ENCODE data around the gene NFATC2. TPM values are rescaled to one million over a fixed set of nuclear protein-coding genes. Genes with fewer than 3 reads are reported as not detected.

NFATC2 gene
- total RNA-seq, 1 experiment from 2014 or later = 15.8 TPM

GRCh38 chr20:51353491-51353890, 189.0 kb downstream of the NFATC2 start:
- H3K9me3 Mint-ChIP-seq (ENCODE audit: low read depth, unreplicated experiment) = no peaks in the 10 kb centered on the region
- no peak for DNase-seq
- H3K27me3 Mint-ChIP-seq (ENCODE audit: unreplicated experiment) = peaks cover 46% of the 10 kb centered on the region
- no TSS peak for BruUV-seq (replicated peaks)
- CTCF ChIA-PET = interaction anchor here (0.6 kb wide), 2 partner anchors 10 to 562 kb away, joined by 3 to 5 read pairs; no protein-coding TSS in a partner anchor
- no peak overlapping the region for H3K27ac Mint-ChIP-seq (ENCODE audit: unreplicated experiment)
- no peak overlapping the region for H3K4me3 Mint-ChIP-seq (ENCODE audit: low read depth, unreplicated experiment)
- no peaks in the 10 kb centered on the region for H3K4me1 Mint-ChIP-seq (ENCODE audit: low read depth, unreplicated experiment)
- intact Hi-C loops (cut with micrococcal nuclease; ENCODE audit: unreplicated experiment) = no loop called here
- no peaks in the 10 kb centered on the region for H3K36me3 Mint-ChIP-seq (ENCODE audit: insufficient read depth, unreplicated experiment)
- TF ChIP-seq CTCF (IDR thresholded peaks at IDR 0.05; ENCODE audit: unreplicated experiment) = no peak

GRCh38 chr20:51352791-51353190, 189.7 kb downstream of the NFATC2 start:
- Mint-ChIP-seq H3K4me3 (ENCODE audit: low read depth, unreplicated experiment) (no peak overlapping the region), H3K4me1 (ENCODE audit: low read depth, unreplicated experiment) (no peaks in the 10 kb centered on the region), H3K36me3 (ENCODE audit: insufficient read depth, unreplicated experiment) (no peaks in the 10 kb centered on the region), H3K9me3 (ENCODE audit: low read depth, unreplicated experiment) (no peaks in the 10 kb centered on the region), H3K27me3 (ENCODE audit: unreplicated experiment) (peaks cover 47% of the 10 kb centered on the region), H3K27ac (ENCODE audit: unreplicated experiment) (no peak overlapping the region)
- DNase-seq = no peak
- intact Hi-C loops (cut with micrococcal nuclease; ENCODE audit: unreplicated experiment) = no loop called here
- CTCF ChIA-PET = no interaction called here
- no peak for TF ChIP-seq CTCF (IDR thresholded peaks at IDR 0.05; ENCODE audit: unreplicated experiment)
- no TSS peak for BruUV-seq (replicated peaks)

- CTCF ChIA-PET = interaction anchor here (0.6 to 1.0 kb wide), 3 partner anchors 9 to 363 kb away, joined by 3 read pairs; no protein-coding TSS in a partner anchor
- no peak for DNase-seq
- no peak for TF ChIP-seq CTCF (IDR thresholded peaks at IDR 0.05; ENCODE audit: unreplicated experiment)
- no TSS peak for BruUV-seq (replicated peaks)
- Mint-ChIP-seq H3K36me3 (ENCODE audit: insufficient read depth, unreplicated experiment) (no peaks in the 10 kb centered on the region), H3K4me3 (ENCODE audit: low read depth, unreplicated experiment) (no peak overlapping the region), H3K4me1 (ENCODE audit: low read depth, unreplicated experiment) (no peaks in the 10 kb centered on the region), H3K9me3 (ENCODE audit: low read depth, unreplicated experiment) (no peaks in the 10 kb centered on the region), H3K27me3 (ENCODE audit: unreplicated experiment) (peaks cover 52% of the 10 kb centered on the region), H3K27ac (ENCODE audit: unreplicated experiment) (no peak overlapping the region)
- intact Hi-C loops (cut with micrococcal nuclease; ENCODE audit: unreplicated experiment) = no loop called here
These were observed 191.4 kb downstream of the NFATC2 start for GRCh38 chr20:51350941-51351631.

- Mint-ChIP-seq H3K27me3 (ENCODE audit: unreplicated experiment) (peaks cover 62% of the 10 kb centered on the region), H3K36me3 (ENCODE audit: insufficient read depth, unreplicated experiment) (no peaks in the 10 kb centered on the region), H3K4me1 (ENCODE audit: low read depth, unreplicated experiment) (no peaks in the 10 kb centered on the region), H3K9me3 (ENCODE audit: low read depth, unreplicated experiment) (peaks cover under 1% of the 10 kb centered on the region), H3K27ac (ENCODE audit: unreplicated experiment) (no peak overlapping the region), H3K4me3 (ENCODE audit: low read depth, unreplicated experiment) (no peak overlapping the region)
- no TSS peak for BruUV-seq (replicated peaks)
- intact Hi-C loops (cut with micrococcal nuclease; ENCODE audit: unreplicated experiment) = no loop called here
- CTCF ChIA-PET = interaction anchor here (0.7 to 1.4 kb wide), 4 partner anchors 37 to 698 kb away, joined by 3 to 4 read pairs (median 4); no protein-coding TSS in a partner anchor
- no peak for DNase-seq
- no peak for TF ChIP-seq CTCF (IDR thresholded peaks at IDR 0.05; ENCODE audit: unreplicated experiment)
These were observed 193.6 kb downstream of the NFATC2 start for GRCh38 chr20:51348876-51349275.
